ENCODE measurements around the gene GNAS.

Gene GNAS

DNA sequence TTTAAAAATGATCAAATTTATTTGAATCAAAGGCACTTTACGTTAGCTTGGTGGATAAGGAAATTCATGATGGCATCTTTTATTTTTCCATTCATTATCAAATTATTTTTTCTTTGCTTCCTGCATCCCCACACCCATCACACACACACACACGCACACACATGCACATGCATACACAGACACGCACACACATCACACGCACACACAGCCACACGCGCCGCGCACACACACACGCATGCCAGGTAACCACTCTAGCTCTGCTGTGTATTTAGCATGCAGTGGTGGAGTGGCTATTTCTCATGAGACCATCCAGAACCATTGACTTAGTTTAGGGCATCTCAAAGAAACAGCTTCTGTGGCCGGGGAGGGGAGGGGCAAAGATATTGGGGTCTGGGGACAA lies 47.0 kb downstream of the GNAS start:
- DNase-seq (ENCODE audit: low spot score), result no peak

DNA sequence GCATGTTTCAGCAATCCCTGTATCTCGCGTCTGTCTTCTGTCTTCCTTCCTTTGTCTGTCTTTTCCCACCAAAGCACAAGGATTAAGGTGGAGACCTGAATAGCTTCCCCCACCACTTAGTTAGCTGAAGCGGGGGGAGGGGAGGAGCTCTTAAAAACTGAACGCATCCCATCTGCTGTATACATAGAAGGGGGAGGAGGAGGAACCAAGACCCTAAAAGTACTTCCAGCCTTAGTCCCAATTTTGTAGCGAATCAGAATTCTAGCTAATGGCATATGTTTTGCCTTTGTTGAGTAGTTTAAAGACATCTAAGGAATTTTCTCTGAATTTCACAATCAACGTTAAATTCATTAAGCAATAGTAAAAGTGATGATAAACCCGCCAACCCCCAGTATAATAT lies 47.9 kb downstream of the GNAS start:
- DNase-seq (ENCODE audit: low spot score), result no peak

DNA sequence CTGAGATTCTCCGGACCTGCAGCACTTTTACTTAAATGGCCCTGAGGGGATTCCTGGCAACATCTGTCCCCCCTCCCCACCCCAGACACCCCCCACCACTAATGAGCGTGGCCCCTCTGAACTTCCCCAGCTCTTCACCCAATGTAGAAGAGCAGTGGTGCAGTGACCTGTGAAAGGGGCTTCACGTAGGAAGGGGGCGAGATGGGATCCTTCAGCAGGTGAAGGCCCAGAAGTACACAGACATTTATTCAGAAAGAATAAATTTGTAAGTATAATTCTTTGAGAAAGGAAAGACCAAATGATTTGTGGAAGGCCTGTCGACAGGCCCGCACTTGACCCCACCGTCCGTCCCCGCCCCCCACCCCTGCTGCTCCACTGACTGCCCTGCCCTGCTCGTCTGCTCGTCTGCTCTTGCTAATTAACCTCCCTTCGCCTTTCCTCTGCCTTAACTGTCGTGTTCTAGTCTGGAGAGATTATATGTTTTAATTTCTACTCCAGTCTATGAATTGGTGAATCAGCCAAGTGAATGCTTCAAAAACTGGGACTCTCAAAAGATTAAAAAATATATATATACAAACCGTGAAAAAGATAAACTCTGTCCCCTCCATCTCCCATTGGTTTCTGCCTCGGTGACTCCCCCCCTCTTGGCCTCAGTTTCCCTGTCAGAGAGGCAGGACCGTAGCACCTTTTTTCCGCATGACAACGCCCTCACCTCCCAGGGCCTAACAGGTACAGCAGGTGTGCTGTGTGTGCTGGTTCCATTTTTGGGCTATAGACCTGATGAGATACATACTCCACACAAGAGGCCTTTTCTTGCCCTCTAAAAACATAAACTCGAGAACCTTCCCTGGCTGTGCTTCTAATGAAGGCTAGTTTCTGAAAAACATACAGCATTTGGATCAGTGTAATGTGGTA lies 49.2 kb downstream of the GNAS start:
- DNase-seq (ENCODE audit: low spot score), result no peak

- no peak for DNase-seq (ENCODE audit: low spot score)
Measured at GRCh38 chr20:58903614-58904013, 51.1 kb downstream of the GNAS start.

DNA sequence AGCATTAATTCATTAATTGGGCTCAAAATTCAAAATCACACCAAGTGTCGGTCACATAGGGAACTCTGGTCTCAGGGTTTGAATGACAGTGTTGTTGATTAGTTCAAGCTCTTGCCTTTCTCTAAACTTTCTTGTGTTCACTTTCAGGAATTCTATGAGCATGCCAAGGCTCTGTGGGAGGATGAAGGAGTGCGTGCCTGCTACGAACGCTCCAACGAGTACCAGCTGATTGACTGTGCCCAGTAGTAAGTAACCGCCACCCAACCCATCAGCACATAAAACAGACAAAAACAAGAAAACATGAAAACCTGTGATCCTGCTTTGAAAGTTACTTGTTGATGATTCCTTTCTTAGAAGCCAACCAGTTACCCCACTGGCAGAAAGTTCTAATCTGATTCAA lies 52.7 kb downstream of the GNAS start:
- DNase-seq (ENCODE audit: low spot score), result no peak

DNA sequence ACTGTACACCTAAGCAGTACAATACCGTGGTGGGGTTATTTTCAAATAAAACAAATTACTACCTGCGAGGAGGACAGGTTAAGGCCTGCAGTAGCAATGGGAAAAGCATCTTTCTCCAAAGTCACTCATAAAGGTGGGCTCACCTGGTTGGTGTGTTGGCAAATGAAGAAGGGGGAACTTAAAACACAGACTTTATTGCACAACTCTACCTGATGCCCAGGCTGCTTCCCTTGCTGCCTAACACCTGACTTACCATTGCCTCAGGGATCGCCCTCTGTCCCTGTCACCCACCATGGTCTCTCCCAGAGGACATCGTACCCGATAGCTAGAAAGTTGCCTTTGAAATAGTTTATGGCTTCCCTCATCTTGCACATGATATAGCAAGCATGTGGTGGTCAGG lies 53.6 kb downstream of the GNAS start:
- DNase-seq (ENCODE audit: low spot score), result no peak

GRCh38 chr20:58906894-58907293 lies 54.4 kb downstream of the GNAS start:
- no peak for DNase-seq (ENCODE audit: low spot score)

- peak; percentile 97 for DNase-seq (ENCODE audit: low spot score)
Measured at GRCh38 chr20:58907320-58908137, 55.0 kb downstream of the GNAS start.

- DNase-seq (ENCODE audit: low spot score), result no peak
Measured at GRCh38 chr20:58908221-58908620, 55.7 kb downstream of the GNAS start.

DNA sequence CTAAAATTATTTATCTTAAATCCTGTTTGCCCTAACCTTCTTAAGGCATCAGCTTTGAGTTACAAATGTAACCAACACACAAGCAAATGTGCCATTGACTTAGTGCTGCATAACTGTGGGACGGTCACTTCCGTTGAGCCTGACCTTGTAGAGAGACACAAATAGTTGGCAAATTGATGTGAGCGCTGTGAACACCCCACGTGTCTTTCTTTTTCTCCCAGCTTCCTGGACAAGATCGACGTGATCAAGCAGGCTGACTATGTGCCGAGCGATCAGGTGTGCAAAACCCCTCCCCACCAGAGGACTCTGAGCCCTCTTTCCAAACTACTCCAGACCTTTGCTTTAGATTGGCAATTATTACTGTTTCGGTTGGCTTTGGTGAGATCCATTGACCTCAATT lies 56.4 kb downstream of the GNAS start:
- DNase-seq (ENCODE audit: low spot score), result no peak

GRCh38 chr20:58909585-58909984 lies 57.1 kb downstream of the GNAS start:
- DNase-seq (ENCODE audit: low spot score), result no peak

DNA sequence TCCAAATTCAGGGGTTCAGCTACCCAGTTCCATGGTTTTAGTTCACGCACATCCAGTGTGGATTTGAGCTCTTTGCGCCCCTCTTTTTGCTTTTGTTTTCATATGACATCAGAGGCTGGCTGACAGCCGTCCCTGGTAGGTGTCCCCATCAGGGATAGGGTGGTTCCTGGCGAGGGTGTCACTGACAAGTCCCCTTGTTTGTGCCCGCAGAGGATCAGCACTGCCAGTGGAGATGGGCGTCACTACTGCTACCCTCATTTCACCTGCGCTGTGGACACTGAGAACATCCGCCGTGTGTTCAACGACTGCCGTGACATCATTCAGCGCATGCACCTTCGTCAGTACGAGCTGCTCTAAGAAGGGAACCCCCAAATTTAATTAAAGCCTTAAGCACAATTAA lies 58.0 kb downstream of the GNAS start:
- no peak for DNase-seq (ENCODE audit: low spot score)

DNA sequence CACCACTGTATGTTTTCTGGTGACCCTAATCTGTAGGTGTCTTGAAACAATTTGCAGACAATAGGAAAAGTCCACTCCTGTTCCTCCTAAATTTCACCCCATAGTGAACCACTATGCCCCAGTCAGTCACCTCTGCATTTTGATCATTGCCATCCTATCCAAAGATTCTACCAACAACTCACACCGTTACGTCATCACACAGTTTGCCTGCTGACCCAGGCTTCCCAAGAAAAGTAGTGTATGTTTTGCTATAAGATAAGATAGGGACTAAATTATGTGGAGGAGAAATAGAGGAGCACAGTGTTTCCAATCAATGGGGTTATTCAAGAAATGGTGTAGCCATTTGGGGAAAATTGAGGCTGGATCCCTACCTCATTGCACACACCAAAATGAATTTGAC lies 58.8 kb downstream of the GNAS start:
- DNase-seq (ENCODE audit: low spot score), result no peak

DNA sequence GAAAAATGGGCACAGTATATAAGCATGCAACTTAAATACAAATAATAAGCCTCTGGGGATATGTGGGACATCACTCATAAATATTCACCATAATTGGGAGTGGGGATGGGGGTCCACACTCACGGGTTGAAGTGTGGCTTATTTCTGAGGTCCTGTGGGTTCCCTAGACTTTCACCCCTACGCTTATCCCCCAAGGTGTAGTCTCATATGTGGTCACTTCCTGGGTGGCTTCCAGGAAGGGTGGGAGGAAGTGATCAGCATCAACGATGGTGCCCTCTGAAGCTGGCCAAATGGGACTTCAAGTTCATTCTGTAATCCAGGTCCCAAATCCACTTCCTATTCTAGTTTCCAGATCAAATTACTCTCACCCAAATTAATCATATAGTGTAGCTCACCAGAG lies 59.5 kb downstream of the GNAS start:
- DNase-seq (ENCODE audit: low spot score), result no peak

DNA sequence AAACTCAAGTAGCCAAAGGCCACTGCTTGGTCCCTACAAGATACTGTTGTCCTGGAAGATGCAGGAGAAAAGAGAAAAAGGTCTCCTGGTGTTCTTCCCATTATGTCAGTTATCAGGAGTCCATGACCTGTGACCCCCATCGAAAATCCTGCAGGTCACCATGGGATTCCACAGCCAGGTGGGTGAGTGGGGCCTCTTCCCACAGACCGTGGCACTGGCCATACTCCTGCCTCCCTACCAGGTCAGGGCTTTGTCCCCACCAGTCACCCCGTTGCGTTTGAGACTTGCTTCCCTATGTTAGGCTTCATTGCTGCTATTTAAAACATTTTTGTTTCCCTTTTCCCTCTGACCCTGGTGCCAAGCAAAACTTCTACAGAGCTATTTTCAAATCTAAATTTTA lies 60.6 kb downstream of the GNAS start:
- DNase-seq (ENCODE audit: low spot score), result no peak

DNA sequence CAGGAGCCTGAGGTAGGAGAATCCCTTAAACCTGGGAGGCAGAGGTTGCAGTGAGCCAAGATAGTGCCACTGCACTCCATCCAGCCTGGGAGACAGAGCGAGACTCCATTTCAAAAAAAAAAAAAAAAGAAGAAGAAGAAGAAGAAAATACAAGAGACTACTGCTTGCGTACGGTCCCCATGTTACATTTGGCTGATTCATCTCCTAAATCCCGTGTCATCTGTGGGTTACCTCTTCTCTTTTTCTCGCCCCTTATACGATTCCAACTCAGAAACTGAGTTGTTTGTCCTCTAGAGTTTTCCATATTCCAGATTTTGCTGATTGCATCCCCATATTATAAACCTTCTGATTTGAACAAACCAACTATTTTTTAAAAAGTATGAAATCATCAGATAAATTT lies 66.1 kb downstream of the GNAS start:
- DNase-seq (ENCODE audit: low spot score), result no peak

- DNase-seq (ENCODE audit: low spot score), result no peak
Measured at GRCh38 chr20:58921564-58921963, 69.0 kb downstream of the GNAS start.

GRCh38 chr20:58922036-58922435 lies 69.5 kb downstream of the GNAS start:
- no peak for DNase-seq (ENCODE audit: low spot score)

DNA sequence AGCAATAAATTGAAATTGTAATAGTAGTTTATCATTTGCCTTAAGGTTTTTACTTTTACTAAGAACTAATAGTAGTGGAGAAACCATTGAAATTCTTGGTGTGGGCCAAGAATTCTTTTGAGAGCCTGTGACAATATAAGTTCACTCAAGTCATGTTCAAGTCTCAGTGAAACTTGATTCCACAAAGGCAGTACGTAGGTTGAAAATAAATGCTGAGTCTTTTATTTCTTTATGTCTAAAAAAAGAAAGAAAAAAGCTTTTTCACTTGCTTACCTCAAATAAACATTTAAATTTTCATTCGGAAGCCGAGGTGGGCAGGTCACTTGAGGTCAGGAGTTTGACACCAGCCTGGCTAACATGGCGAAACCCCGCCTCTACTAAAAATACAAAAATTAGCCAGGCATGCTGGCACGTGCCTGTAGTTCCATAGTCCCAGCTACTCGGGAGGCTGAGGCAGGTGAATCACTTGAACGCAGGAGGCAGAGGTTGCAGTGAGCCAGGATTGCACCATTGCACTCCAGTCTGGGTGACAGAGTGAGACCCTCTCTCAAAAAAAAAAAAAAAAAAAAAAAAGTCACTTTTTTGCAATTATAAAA lies 70.7 kb downstream of the GNAS start:
- no peak for DNase-seq (ENCODE audit: low spot score)

- DNase-seq (ENCODE audit: low spot score), result no peak
Measured at GRCh38 chr20:58926802-58927489, 74.4 kb downstream of the GNAS start.

- DNase-seq (ENCODE audit: low spot score), result no peak
Measured at GRCh38 chr20:58927490-58928061, 75.1 kb downstream of the GNAS start.

- no peak for DNase-seq (ENCODE audit: low spot score)
Measured at GRCh38 chr20:58930496-58930895, 78.0 kb downstream of the GNAS start.
